Measurements from ENCODE around the gene RAD52. TPM values are rescaled to one million over a fixed set of nuclear protein-coding genes. Genes with fewer than 3 reads are reported as not detected.

Gene RAD52
- total and polyA plus RNA-seq, 2 donors (not counting 1 experiment from before 2014, with no cell fraction given), result 22.9 to 27.6 TPM

GRCh38 chr12:905261-906031 lies 44.0 kb downstream of the RAD52 start:
- no peak for TF ChIP-seq EZH2 (IDR thresholded peaks at IDR 0.05; ENCODE audit: borderline replicate concordance, insufficient read depth, low read depth, low read length, poor library complexity, severe bottlenecking)
- TF ChIP-seq CTCF (IDR thresholded peaks at IDR 0.05), result no peak
- Histone ChIP-seq H3K36me3 (replicated peaks in 1 of 2; ENCODE audit: control extremely low read depth in 1 of 2, control insufficient read depth in 1 of 2, extremely low read depth in 1 of 2, insufficient read depth in 2 of 2, low read length in 1 of 2) (peaks cover 1 to 93% of the 10 kb centered on the region in 2 experiments), H2AFZ (ENCODE audit: insufficient read depth, low read depth, low read length, poor library complexity, severe bottlenecking) (no peak overlapping the region), H3K79me2 (ENCODE audit: control insufficient read depth, insufficient read depth, low read length) (no peaks in the 10 kb centered on the region), H3K9ac (ENCODE audit: low read length) (no peak overlapping the region), H3K27ac (ENCODE audit: low read length in 2 of 2) (peak overlapping the region in 1 of 2 donors; percentile 25), H3K4me3 (ENCODE audit: control extremely low read depth in 1 of 5, extremely low read depth in 1 of 5, insufficient read depth in 1 of 5, low read depth in 2 of 5, low read length in 4 of 5) (no peak overlapping the region), H3K27me3 (replicated peaks in 1 of 4; ENCODE audit: control extremely low read depth in 1 of 4, control insufficient read depth in 3 of 4, insufficient read depth in 4 of 4, low read length in 3 of 4) (no peaks in the 10 kb centered on the region), H3K4me2 (replicated peaks; ENCODE audit: low read depth, low read length, poor library complexity, severe bottlenecking) (no peak overlapping the region), H4K20me1 (ENCODE audit: control insufficient read depth, insufficient read depth, low read length, poor library complexity, severe bottlenecking) (peaks cover 5% of the 10 kb centered on the region), H3K9me3 (ENCODE audit: control extremely low read depth in 1 of 3, control insufficient read depth in 2 of 3, insufficient read depth in 1 of 3, low read length in 2 of 3) (no peaks in the 10 kb centered on the region), H3K4me1 (ENCODE audit: control insufficient read depth in 2 of 2, insufficient read depth in 2 of 2, low read length in 2 of 2) (peaks cover 0 to 8% of the 10 kb centered on the region in 2 donors)
- Mint-ChIP-seq H3K9me3 (ENCODE audit: insufficient read depth) (no peaks in the 10 kb centered on the region), H3K27me3 (no peaks in the 10 kb centered on the region), H3K4me1 (peaks cover 16% of the 10 kb centered on the region), H3K4me3 (no peak overlapping the region), H3K27ac (peak overlapping the region; percentile 34)
- intact Hi-C loops (cut with micrococcal nuclease), result no loop called here
- ChIA-PET POLR2A (no interaction called here), CTCF (interaction anchor here (1.0 to 2.3 kb wide), 3 partner anchors 90 to 336 kb away, joined by 3 to 5 read pairs (median 3); no protein-coding TSS in a partner anchor)
- DNase-seq, result peak; percentile 19
- WGBS (ENCODE audit: insufficient coverage), result 75% methylated on average over 7 of the region's 9 CpGs
- no peak for ATAC-seq (ENCODE audit: low read depth)

- peaks cover 5% of the 10 kb centered on the region for H4K20me1 ChIP-seq (ENCODE audit: control insufficient read depth, insufficient read depth, low read length, poor library complexity, severe bottlenecking)
These were observed 45.5 kb downstream of the RAD52 start for GRCh38 chr12:904010-904414.

More at GRCh38 chr12:904010-904414, 45.5 kb downstream of the RAD52 start:
- Mint-ChIP-seq H3K4me1 (peaks cover 16% of the 10 kb centered on the region), H3K27ac (no peak overlapping the region), H3K27me3 (no peaks in the 10 kb centered on the region), H3K4me3 (no peak overlapping the region), H3K9me3 (ENCODE audit: insufficient read depth) (no peaks in the 10 kb centered on the region)
- peaks cover 0 to 8% of the 10 kb centered on the region in 2 donors for H3K4me1 ChIP-seq (ENCODE audit: control insufficient read depth in 2 of 2, insufficient read depth in 2 of 2, low read length in 2 of 2)
- intact Hi-C loops (cut with micrococcal nuclease), result no loop called here
- ATAC-seq (ENCODE audit: low read depth) (no peak), DNase-seq (no peak)
- H3K9ac ChIP-seq (ENCODE audit: low read length), result no peak overlapping the region
- ChIA-PET CTCF (interaction anchor here (0.7 kb wide), 1 partner anchor 47 kb away, joined by 3 read pairs; no protein-coding TSS in a partner anchor), POLR2A (no interaction called here)
- no peaks in the 10 kb centered on the region for H3K79me2 ChIP-seq (ENCODE audit: control insufficient read depth, insufficient read depth, low read length)
- no peak overlapping the region for H3K4me3 ChIP-seq (ENCODE audit: control extremely low read depth in 1 of 5, extremely low read depth in 1 of 5, insufficient read depth in 1 of 5, low read depth in 2 of 5, low read length in 4 of 5)
- no peak overlapping the region for H2AFZ ChIP-seq (ENCODE audit: insufficient read depth, low read depth, low read length, poor library complexity, severe bottlenecking)
- peaks cover 1 to 85% of the 10 kb centered on the region in 2 experiments for H3K36me3 ChIP-seq (replicated peaks in 1 of 2; ENCODE audit: control extremely low read depth in 1 of 2, control insufficient read depth in 1 of 2, extremely low read depth in 1 of 2, insufficient read depth in 2 of 2, low read length in 1 of 2)
- TF ChIP-seq EZH2 (IDR thresholded peaks at IDR 0.05; ENCODE audit: borderline replicate concordance, insufficient read depth, low read depth, low read length, poor library complexity, severe bottlenecking), result no peak
- TF ChIP-seq CTCF (IDR thresholded peaks at IDR 0.05), result no peak
- H3K27ac ChIP-seq (ENCODE audit: low read length in 2 of 2), result no peak overlapping the region
- 50% methylated on average over 2 of the region's 5 CpGs for WGBS (ENCODE audit: insufficient coverage)
- H3K9me3 ChIP-seq (ENCODE audit: control extremely low read depth in 1 of 3, control insufficient read depth in 2 of 3, insufficient read depth in 1 of 3, low read length in 2 of 3), result no peaks in the 10 kb centered on the region
- H3K4me2 ChIP-seq (replicated peaks; ENCODE audit: low read depth, low read length, poor library complexity, severe bottlenecking), result no peak overlapping the region
- H3K27me3 ChIP-seq (replicated peaks in 1 of 4; ENCODE audit: control extremely low read depth in 1 of 4, control insufficient read depth in 3 of 4, insufficient read depth in 4 of 4, low read length in 3 of 4), result no peaks in the 10 kb centered on the region
